Smooth muscle cell of the coronary artery (primary cell): ENCODE results near the gene ARHGAP12. TPM values are rescaled to one million over a fixed set of nuclear protein-coding genes. Genes with fewer than 3 reads are reported as not detected.

Experiments used
- total RNA-seq: library from RNA; depleted of rRNA; stranded (reverse); fragments of >200 nt; gene quantifications from 2 replicates; pipeline ENCODE4 v1.2.3, GENCODE V29; 2014; ENCODE audit warnings: low replicate concordance

Gene ARHGAP12
- 27.7 and 56.3 TPM in 2 replicates for total RNA-seq

GRCh38 chr10:31928549-31929260, at the start of gene ARHGAP12:
TSS of gene ARHGAP12 (minus strand) at chr10:31928831. CDS start at chr10:31908855, 19,976 bp downstream.

Other genes starting within 250 kb of the ARHGAP12 start
- 53.8 and 107 TPM in 2 replicates for gene KIF5B, start 127.6 kb upstream of the ARHGAP12 start, total RNA-seq